Measurements from ENCODE around the gene ZNF219.

Gene ZNF219

GRCh38 chr14:21108791-21109190 is 10.3 kb upstream of the ZNF219 start:
- no peak for TF ChIP-seq CTCF (IDR thresholded peaks at IDR 0.05; ENCODE audit: low read depth, low read length)
- H3K4me3 ChIP-seq (ENCODE audit: low read depth, low read length) = no peak overlapping the region
- no peaks in the 10 kb centered on the region for H3K9me3 ChIP-seq
- no peaks in the 10 kb centered on the region for H3K36me3 ChIP-seq
- no peaks in the 10 kb centered on the region for H3K27me3 ChIP-seq
- peaks cover 17% of the 10 kb centered on the region for H3K4me1 ChIP-seq
- no peak for DNase-seq

GRCh38 chr14:21107283-21107800 is 8.9 kb upstream of the ZNF219 start:
- no peak for TF ChIP-seq CTCF (IDR thresholded peaks at IDR 0.05; ENCODE audit: low read depth, low read length)
- Histone ChIP-seq H3K9me3 (no peaks in the 10 kb centered on the region), H3K4me1 (peaks cover 25% of the 10 kb centered on the region), H3K36me3 (no peaks in the 10 kb centered on the region), H3K27me3 (no peaks in the 10 kb centered on the region), H3K4me3 (ENCODE audit: low read depth, low read length) (no peak overlapping the region)
- DNase-seq = no peak

- Histone ChIP-seq H3K27me3 (no peaks in the 10 kb centered on the region), H3K4me1 (peaks cover 25% of the 10 kb centered on the region), H3K9me3 (no peaks in the 10 kb centered on the region), H3K4me3 (ENCODE audit: low read depth, low read length) (peak overlapping the region; percentile 43), H3K36me3 (no peaks in the 10 kb centered on the region)
- peak; percentile 86 for DNase-seq
- peak; percentile 99 for TF ChIP-seq CTCF (IDR thresholded peaks at IDR 0.05; ENCODE audit: low read depth, low read length)
Observed at GRCh38 chr14:21106498-21107282, 8.2 kb upstream of the ZNF219 start.

- no peak for TF ChIP-seq CTCF (IDR thresholded peaks at IDR 0.05; ENCODE audit: low read depth, low read length)
- peak; percentile 15 for DNase-seq
- H3K9me3 ChIP-seq = no peaks in the 10 kb centered on the region
- no peaks in the 10 kb centered on the region for H3K36me3 ChIP-seq
- peak overlapping the region; percentile 43 for H3K4me3 ChIP-seq (ENCODE audit: low read depth, low read length)
- H3K4me1 ChIP-seq = peaks cover 25% of the 10 kb centered on the region
- H3K27me3 ChIP-seq = no peaks in the 10 kb centered on the region
Observed at GRCh38 chr14:21106176-21106497, 7.7 kb upstream of the ZNF219 start.

GRCh38 chr14:21105095-21105494 is 6.6 kb upstream of the ZNF219 start:
- Histone ChIP-seq H3K36me3 (no peaks in the 10 kb centered on the region), H3K4me1 (peaks cover 25% of the 10 kb centered on the region), H3K9me3 (no peaks in the 10 kb centered on the region), H3K27me3 (no peaks in the 10 kb centered on the region), H3K4me3 (ENCODE audit: low read depth, low read length) (no peak overlapping the region)
- TF ChIP-seq CTCF (IDR thresholded peaks at IDR 0.05; ENCODE audit: low read depth, low read length) = no peak
- no peak for DNase-seq

GRCh38 chr14:21104448-21105060 is 6.1 kb upstream of the ZNF219 start:
- peak; percentile 84 for DNase-seq
- H3K4me1 ChIP-seq = peaks cover 28% of the 10 kb centered on the region
- H3K36me3 ChIP-seq = no peaks in the 10 kb centered on the region
- TF ChIP-seq CTCF (IDR thresholded peaks at IDR 0.05; ENCODE audit: low read depth, low read length) = peak; percentile 99
- H3K4me3 ChIP-seq (ENCODE audit: low read depth, low read length) = peak overlapping the region; percentile 78
- H3K9me3 ChIP-seq = no peaks in the 10 kb centered on the region
- H3K27me3 ChIP-seq = no peaks in the 10 kb centered on the region

All from BE2C (cell line).